ENCODE measurements around the gene ZFYVE9.

The ZFYVE9 gene

DNA sequence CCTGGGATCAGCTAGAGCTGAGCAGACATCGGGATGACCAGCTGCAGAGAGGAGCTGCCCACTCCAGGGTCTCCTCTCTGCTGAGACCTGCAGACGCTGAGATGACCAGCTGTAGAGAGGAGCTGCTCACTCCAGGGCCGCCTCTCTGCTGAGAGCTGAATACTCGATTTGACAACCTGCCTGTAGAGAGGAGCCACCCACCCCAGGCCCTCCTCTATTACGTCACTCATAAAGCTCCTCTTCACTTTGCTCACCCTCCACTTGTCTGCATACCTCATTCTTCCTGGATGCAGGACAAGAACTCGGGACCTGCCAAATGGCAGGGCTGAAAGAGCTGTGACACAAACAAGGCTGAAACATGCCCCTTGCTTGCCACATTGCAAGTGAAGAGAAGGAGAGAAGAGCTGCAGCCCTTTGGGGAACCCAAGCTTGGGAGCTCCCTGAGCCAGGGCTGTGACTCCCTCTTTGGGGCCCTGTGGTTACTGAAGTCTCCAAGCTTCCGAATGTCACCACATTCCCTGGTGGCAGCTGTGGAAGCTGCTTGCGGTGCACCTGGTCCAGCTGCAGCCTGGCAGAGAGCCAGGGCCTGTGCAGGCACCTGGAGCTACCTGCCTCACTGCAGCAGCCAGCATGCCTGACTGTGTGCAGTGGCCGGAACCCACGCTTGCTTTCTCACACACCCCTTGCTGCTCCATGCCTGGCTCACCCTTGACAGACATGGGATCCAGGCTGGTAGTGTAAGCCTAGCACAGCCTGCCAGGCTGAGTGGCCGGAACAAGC, 164.5 kb downstream of the ZFYVE9 start:
- Histone ChIP-seq H3K9me3 (ENCODE audit: control insufficient read depth in 5 of 5, low read length in 5 of 5) (no peaks in the 10 kb centered on the region), H3K36me3 (ENCODE audit: control insufficient read depth in 5 of 5, insufficient read depth in 5 of 5, low read length in 5 of 5) (peaks cover 4 to 39% (median 15%) of the 10 kb centered on the region in 5 donors), H3K4me1 (ENCODE audit: control insufficient read depth in 5 of 5, insufficient read depth in 5 of 5, low read length in 5 of 5) (no peaks in the 10 kb centered on the region), H3K9ac (ENCODE audit: low read length in 5 of 5) (no peak overlapping the region), H3K4me3 (ENCODE audit: low read depth in 1 of 5, low read length in 5 of 5) (no peak overlapping the region), H3K27me3 (ENCODE audit: control insufficient read depth in 5 of 5, insufficient read depth in 4 of 5, low read length in 5 of 5) (no peaks in the 10 kb centered on the region), H3K27ac (ENCODE audit: low read depth, low read length) (no peak overlapping the region)

DNA sequence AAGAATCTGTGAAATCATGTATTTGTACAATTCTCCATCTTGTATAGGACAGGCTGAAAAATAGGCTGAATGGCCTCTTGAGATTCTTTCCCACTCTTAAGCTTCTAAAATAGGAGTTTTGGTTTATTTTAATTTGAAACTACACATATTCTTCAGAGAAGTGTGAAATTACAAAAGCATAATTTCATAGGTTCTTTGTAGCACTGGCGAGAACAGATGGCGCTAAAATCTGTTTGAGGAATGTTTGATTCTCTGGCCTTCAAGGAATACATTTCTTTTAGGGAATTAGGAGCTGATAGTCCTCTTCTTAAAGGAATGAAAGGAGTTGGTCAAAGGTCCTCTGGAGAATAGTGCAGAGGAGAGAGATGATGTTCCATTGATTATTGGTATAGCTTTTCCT, 179.2 kb downstream of the ZFYVE9 start:
- no peaks in the 10 kb centered on the region for H3K4me1 ChIP-seq (ENCODE audit: control insufficient read depth in 5 of 5, insufficient read depth in 5 of 5, low read length in 5 of 5)
- peaks cover 0 to 2% (median 0%) of the 10 kb centered on the region in 5 donors for H3K36me3 ChIP-seq (ENCODE audit: control insufficient read depth in 5 of 5, insufficient read depth in 5 of 5, low read length in 5 of 5)
- H3K27ac ChIP-seq (ENCODE audit: low read depth, low read length) = no peak overlapping the region
- no peaks in the 10 kb centered on the region for H3K27me3 ChIP-seq (ENCODE audit: control insufficient read depth in 5 of 5, insufficient read depth in 4 of 5, low read length in 5 of 5)
- H3K9me3 ChIP-seq (ENCODE audit: control insufficient read depth in 5 of 5, low read length in 5 of 5) = no peaks in the 10 kb centered on the region
- H3K9ac ChIP-seq (ENCODE audit: low read length in 5 of 5) = no peak overlapping the region
- no peak overlapping the region for H3K4me3 ChIP-seq (ENCODE audit: low read depth in 1 of 5, low read length in 5 of 5)

DNA sequence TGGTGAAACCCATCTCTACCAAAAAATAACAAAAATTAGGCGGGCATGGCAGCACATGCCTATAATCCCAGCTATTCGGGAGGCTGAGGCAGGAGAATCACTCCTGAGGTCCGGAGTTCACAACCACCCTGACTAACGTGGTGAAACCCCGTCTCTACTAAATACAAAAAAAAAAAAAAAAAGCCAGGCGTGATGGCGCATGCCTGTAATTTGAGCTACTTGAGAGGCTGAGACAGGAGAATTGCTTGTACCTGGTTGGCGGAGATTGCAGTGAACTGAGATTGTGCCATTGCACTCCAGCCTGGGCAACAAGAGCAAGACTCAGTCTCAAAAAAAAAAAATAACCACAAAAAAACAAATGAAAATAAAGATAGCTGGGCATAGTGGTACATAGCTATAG, 181.8 kb downstream of the ZFYVE9 start:
- H3K4me1 ChIP-seq (ENCODE audit: control insufficient read depth in 5 of 5, insufficient read depth in 5 of 5, low read length in 5 of 5) = no peaks in the 10 kb centered on the region
- H3K4me3 ChIP-seq (ENCODE audit: low read depth in 1 of 5, low read length in 5 of 5) = no peak overlapping the region
- no peak overlapping the region for H3K27ac ChIP-seq (ENCODE audit: low read depth, low read length)
- no peaks in the 10 kb centered on the region for H3K9me3 ChIP-seq (ENCODE audit: control insufficient read depth in 5 of 5, low read length in 5 of 5)
- H3K27me3 ChIP-seq (ENCODE audit: control insufficient read depth in 5 of 5, insufficient read depth in 4 of 5, low read length in 5 of 5) = no peaks in the 10 kb centered on the region
- no peak overlapping the region for H3K9ac ChIP-seq (ENCODE audit: low read length in 5 of 5)
- H3K36me3 ChIP-seq (ENCODE audit: control insufficient read depth in 5 of 5, insufficient read depth in 5 of 5, low read length in 5 of 5) = peaks cover 0 to 2% (median 0%) of the 10 kb centered on the region in 5 donors

DNA sequence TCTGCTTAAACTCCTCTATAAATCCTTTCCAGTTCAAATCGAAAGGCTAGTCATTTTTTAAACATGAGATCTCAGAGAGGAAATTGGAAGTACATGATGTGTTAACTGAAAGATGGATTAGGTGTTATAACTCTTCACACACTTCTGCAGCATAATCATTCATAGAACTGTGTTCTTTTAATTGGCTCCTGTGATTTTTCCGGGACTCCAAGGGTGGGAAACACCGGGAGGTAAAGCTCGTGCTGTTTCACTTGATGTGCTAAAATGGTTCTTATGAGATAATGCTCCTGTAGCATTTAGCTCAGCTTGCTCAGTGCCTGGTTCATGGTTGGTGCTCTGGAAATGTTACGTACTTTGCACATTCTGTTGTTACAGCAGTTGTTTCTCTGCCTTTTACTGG, 183.9 kb downstream of the ZFYVE9 start:
- Histone ChIP-seq H3K4me3 (ENCODE audit: low read depth in 1 of 5, low read length in 5 of 5) (no peak overlapping the region), H3K9me3 (ENCODE audit: control insufficient read depth in 5 of 5, low read length in 5 of 5) (no peaks in the 10 kb centered on the region), H3K27ac (ENCODE audit: low read depth, low read length) (no peak overlapping the region), H3K4me1 (ENCODE audit: control insufficient read depth in 5 of 5, insufficient read depth in 5 of 5, low read length in 5 of 5) (no peaks in the 10 kb centered on the region), H3K27me3 (ENCODE audit: control insufficient read depth in 5 of 5, insufficient read depth in 4 of 5, low read length in 5 of 5) (no peaks in the 10 kb centered on the region), H3K36me3 (ENCODE audit: control insufficient read depth in 5 of 5, insufficient read depth in 5 of 5, low read length in 5 of 5) (peaks cover 0 to 2% (median 0%) of the 10 kb centered on the region in 5 donors), H3K9ac (ENCODE audit: low read length in 5 of 5) (no peak overlapping the region)

DNA sequence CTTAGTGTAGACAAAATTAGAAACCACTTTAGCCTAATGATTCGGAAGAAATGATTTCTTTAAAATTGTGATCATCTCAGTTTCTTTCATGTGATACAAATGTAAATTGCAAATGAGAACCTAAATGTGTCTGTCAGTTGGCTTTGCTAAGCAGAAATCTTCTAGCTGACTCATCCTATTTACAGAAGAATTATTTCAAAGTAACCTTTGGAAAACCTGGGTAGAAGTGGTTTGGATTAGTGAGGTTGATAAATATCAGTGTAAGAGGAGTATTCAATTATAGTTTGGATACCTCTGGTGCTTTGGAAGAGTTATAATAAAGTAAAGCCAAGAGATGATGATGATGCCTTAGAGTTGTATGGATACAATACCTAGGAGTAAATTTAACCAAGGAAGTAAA, 186.7 kb downstream of the ZFYVE9 start:
- no peaks in the 10 kb centered on the region for H3K27me3 ChIP-seq (ENCODE audit: control insufficient read depth in 5 of 5, insufficient read depth in 4 of 5, low read length in 5 of 5)
- H3K4me1 ChIP-seq (ENCODE audit: control insufficient read depth in 5 of 5, insufficient read depth in 5 of 5, low read length in 5 of 5) = no peaks in the 10 kb centered on the region
- no peak overlapping the region for H3K4me3 ChIP-seq (ENCODE audit: low read depth in 1 of 5, low read length in 5 of 5)
- H3K9ac ChIP-seq (ENCODE audit: low read length in 5 of 5) = no peak overlapping the region
- no peaks in the 10 kb centered on the region for H3K9me3 ChIP-seq (ENCODE audit: control insufficient read depth in 5 of 5, low read length in 5 of 5)
- H3K27ac ChIP-seq (ENCODE audit: low read depth, low read length) = no peak overlapping the region
- peaks cover 0 to 6% (median 4%) of the 10 kb centered on the region in 5 donors for H3K36me3 ChIP-seq (ENCODE audit: control insufficient read depth in 5 of 5, insufficient read depth in 5 of 5, low read length in 5 of 5)

DNA sequence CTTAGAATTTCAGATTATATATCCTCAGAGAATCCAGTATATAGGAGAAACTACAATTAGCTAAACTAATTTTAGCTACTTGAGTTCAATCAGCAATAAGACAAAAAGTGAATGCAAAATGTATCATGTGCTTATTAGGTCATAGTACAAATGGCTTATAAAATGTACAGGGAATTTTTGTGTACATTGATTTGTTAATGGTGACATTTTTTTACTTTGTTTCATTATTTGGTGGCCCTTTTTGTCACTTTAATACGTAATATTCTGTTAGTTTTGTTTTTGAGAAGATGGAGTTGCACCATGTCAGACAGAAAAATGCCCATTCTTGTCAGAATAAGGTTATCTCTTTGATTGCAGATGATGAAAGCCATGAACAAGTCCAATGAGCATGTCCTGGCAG, 190.5 kb downstream of the ZFYVE9 start:
- H3K4me3 ChIP-seq (ENCODE audit: low read depth in 1 of 5, low read length in 5 of 5) = no peak overlapping the region
- no peak overlapping the region for H3K27ac ChIP-seq (ENCODE audit: low read depth, low read length)
- H3K4me1 ChIP-seq (ENCODE audit: control insufficient read depth in 5 of 5, insufficient read depth in 5 of 5, low read length in 5 of 5) = no peaks in the 10 kb centered on the region
- H3K9ac ChIP-seq (ENCODE audit: low read length in 5 of 5) = no peak overlapping the region
- peaks cover 3 to 20% (median 13%) of the 10 kb centered on the region in 5 donors for H3K36me3 ChIP-seq (ENCODE audit: control insufficient read depth in 5 of 5, insufficient read depth in 5 of 5, low read length in 5 of 5)
- no peaks in the 10 kb centered on the region for H3K9me3 ChIP-seq (ENCODE audit: control insufficient read depth in 5 of 5, low read length in 5 of 5)
- no peaks in the 10 kb centered on the region for H3K27me3 ChIP-seq (ENCODE audit: control insufficient read depth in 5 of 5, insufficient read depth in 4 of 5, low read length in 5 of 5)

DNA sequence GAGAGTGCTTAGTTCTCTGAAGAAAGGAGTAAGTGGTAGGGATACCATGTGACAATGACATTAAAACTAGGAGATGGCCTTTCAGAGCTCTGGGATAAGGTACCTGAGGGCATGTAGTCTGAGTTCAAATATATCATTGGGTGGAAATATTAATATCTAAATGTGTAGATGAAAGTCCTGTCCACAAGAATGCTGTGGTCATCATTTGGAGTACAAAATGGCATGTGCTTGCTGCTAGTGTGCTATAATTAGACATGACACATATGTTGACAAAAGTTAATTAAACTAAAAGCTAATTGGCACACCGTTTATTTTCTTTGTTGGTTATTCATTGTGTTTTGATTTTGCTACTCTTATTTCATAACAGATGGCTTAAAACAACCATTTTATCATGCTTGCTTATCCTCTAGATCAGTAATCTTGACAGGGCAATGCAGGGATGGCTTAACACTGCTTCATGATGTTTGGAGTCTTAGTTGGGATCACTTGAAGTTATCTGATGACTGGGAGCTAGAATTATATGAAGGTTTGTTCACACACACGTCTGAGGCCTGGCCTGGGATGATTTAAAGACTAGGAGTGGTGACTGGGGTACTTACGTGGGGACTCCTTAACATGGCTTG, 193.1 kb downstream of the ZFYVE9 start:
- Histone ChIP-seq H3K27ac (ENCODE audit: low read depth, low read length) (no peak overlapping the region), H3K4me3 (ENCODE audit: low read depth in 1 of 5, low read length in 5 of 5) (no peak overlapping the region), H3K36me3 (ENCODE audit: control insufficient read depth in 5 of 5, insufficient read depth in 5 of 5, low read length in 5 of 5) (peaks cover 6 to 39% (median 19%) of the 10 kb centered on the region in 5 donors)

DNA sequence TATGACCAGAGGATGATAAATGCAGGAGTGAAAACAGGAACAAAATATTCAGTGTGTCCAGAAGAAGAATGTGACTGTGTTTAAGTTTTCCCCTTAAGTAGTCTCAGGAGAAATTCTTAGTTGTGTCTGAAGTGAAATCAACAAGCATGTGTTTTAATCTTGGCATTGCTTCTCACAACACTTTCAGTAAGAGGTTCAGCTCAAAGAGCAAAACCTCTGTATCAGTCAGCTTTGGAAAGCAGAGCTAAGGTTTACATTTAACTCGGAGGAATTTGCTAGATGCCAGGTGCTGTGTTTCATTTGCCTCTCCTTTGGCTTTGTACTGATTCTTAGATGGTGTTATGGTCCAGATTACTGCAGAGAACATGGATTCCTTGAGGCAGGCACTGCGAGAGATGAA, 195.6 kb downstream of the ZFYVE9 start:
- Histone ChIP-seq H3K9ac (ENCODE audit: low read length in 5 of 5) (no peak overlapping the region), H3K4me1 (ENCODE audit: control insufficient read depth in 5 of 5, insufficient read depth in 5 of 5, low read length in 5 of 5) (peaks cover 0 to 7% (median 5%) of the 10 kb centered on the region in 5 donors), H3K36me3 (ENCODE audit: control insufficient read depth in 5 of 5, insufficient read depth in 5 of 5, low read length in 5 of 5) (peaks cover 9 to 46% (median 19%) of the 10 kb centered on the region in 5 donors), H3K9me3 (ENCODE audit: control insufficient read depth in 5 of 5, low read length in 5 of 5) (no peaks in the 10 kb centered on the region), H3K4me3 (ENCODE audit: low read depth in 1 of 5, low read length in 5 of 5) (no peak overlapping the region), H3K27me3 (ENCODE audit: control insufficient read depth in 5 of 5, insufficient read depth in 4 of 5, low read length in 5 of 5) (no peaks in the 10 kb centered on the region), H3K27ac (ENCODE audit: low read depth, low read length) (no peak overlapping the region)

More for the DNA sequence above, 193.1 kb downstream of the ZFYVE9 start:
- Histone ChIP-seq H3K9ac (ENCODE audit: low read length in 5 of 5) (no peak overlapping the region), H3K9me3 (ENCODE audit: control insufficient read depth in 5 of 5, low read length in 5 of 5) (no peaks in the 10 kb centered on the region), H3K27me3 (ENCODE audit: control insufficient read depth in 5 of 5, insufficient read depth in 4 of 5, low read length in 5 of 5) (no peaks in the 10 kb centered on the region), H3K4me1 (ENCODE audit: control insufficient read depth in 5 of 5, insufficient read depth in 5 of 5, low read length in 5 of 5) (no peaks in the 10 kb centered on the region)

DNA sequence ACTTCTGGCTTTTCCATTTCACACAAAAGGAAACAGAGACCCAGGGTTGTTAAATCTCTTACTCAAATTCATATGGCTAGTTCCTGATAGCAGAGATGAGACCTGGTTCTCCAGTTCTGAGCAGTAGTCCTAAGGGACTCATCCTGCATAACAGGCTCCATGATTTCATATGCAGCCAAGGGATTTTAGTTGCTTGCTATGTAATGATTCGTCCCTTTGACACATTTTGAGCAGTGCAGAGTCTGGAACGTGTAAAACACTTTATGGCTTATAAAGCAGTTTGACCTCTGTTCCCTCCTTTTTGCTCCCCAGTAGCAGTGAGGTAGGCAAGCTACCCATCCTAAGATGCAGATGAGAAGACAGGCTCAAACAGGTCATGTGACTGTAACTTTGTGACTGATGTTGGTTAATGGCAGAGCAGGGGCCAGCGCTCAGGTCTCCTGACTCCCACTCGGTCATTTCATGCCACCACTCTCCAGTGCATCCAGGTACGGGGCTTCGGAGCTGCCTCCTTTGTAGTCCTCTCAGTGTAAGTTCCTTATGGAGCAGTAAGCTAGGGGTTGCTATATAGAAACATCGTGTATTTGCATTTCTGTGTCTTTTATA, 199.9 kb downstream of the ZFYVE9 start:
- Histone ChIP-seq H3K4me1 (ENCODE audit: control insufficient read depth in 5 of 5, insufficient read depth in 5 of 5, low read length in 5 of 5) (peaks cover 0 to 7% (median 5%) of the 10 kb centered on the region in 5 donors), H3K27me3 (ENCODE audit: control insufficient read depth in 5 of 5, insufficient read depth in 4 of 5, low read length in 5 of 5) (no peaks in the 10 kb centered on the region), H3K36me3 (ENCODE audit: control insufficient read depth in 5 of 5, insufficient read depth in 5 of 5, low read length in 5 of 5) (peaks cover 6 to 52% (median 15%) of the 10 kb centered on the region in 5 donors), H3K9me3 (ENCODE audit: control insufficient read depth in 5 of 5, low read length in 5 of 5) (no peaks in the 10 kb centered on the region), H3K27ac (ENCODE audit: low read depth, low read length) (no peak overlapping the region), H3K4me3 (ENCODE audit: low read depth in 1 of 5, low read length in 5 of 5) (no peak overlapping the region), H3K9ac (ENCODE audit: low read length in 5 of 5) (no peak overlapping the region)

DNA sequence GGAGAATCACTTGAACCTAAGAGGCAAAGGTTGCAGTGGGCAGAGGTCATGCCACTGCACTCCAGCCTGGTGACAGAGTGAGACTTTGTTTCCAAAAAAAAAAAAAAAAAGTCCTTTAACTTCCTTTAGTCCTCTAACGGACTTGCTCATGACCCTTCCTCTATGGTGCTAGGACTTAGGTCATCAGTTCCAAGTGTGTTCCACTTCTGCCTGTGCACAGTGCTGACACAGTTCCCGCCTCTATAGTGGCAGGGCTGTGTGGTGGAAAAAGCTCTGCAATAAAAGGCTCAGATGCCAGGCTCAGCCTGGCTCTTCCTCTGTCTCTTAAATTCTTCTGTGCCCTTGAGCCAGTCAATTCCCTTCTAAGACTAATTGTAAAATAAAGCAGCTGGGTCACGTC, 202.1 kb downstream of the ZFYVE9 start:
- peaks cover 0 to 16% (median 11%) of the 10 kb centered on the region in 5 donors for H3K4me1 ChIP-seq (ENCODE audit: control insufficient read depth in 5 of 5, insufficient read depth in 5 of 5, low read length in 5 of 5)
- no peaks in the 10 kb centered on the region for H3K9me3 ChIP-seq (ENCODE audit: control insufficient read depth in 5 of 5, low read length in 5 of 5)
- H3K9ac ChIP-seq (ENCODE audit: low read length in 5 of 5) = no peak overlapping the region
- no peaks in the 10 kb centered on the region for H3K27me3 ChIP-seq (ENCODE audit: control insufficient read depth in 5 of 5, insufficient read depth in 4 of 5, low read length in 5 of 5)
- no peak overlapping the region for H3K27ac ChIP-seq (ENCODE audit: low read depth, low read length)
- no peak overlapping the region for H3K4me3 ChIP-seq (ENCODE audit: low read depth in 1 of 5, low read length in 5 of 5)
- peaks cover 0 to 36% (median 13%) of the 10 kb centered on the region in 5 donors for H3K36me3 ChIP-seq (ENCODE audit: control insufficient read depth in 5 of 5, insufficient read depth in 5 of 5, low read length in 5 of 5)
